Right cardiac atrium (tissue), 5 donors: ENCODE results near the gene STIM2. TPM values are rescaled to one million over a fixed set of nuclear protein-coding genes. Genes with fewer than 3 reads are reported as not detected.

Experiments used
- ATAC-seq, 2 donors: fragments of 200-7000 bp; cut with Tn5 transposase; one replicate each; pipeline versions ENCODE4 v1.8.0 to v1.9.1; 2020; ENCODE audit warnings: moderate library complexity in 2 of 2, mild to moderate bottlenecking in 1 of 2
- DNase-seq, 3 donors: peaks; one replicate each; pipeline ENCODE4 v3.0.0-alpha.2; 2020
- H3K27ac ChIP-seq: one replicate; pipeline ENCODE4 v1.5.1; 2013; ENCODE audit warnings: mild to moderate bottlenecking, low read length, control low read depth, moderate library complexity
- H3K27me3 ChIP-seq: one replicate; pipeline ENCODE4 v1.6.1; 2013; ENCODE audit not compliant: control insufficient read depth, insufficient read depth
- H3K4me1 ChIP-seq: one replicate; pipeline ENCODE4 v1.6.1; 2013; ENCODE audit warnings: low read length; ENCODE audit not compliant: control insufficient read depth, insufficient read depth
- H3K4me3 ChIP-seq: one replicate; pipeline ENCODE4 v1.5.1; 2013; ENCODE audit warnings: low read length, control low read depth
- H3K9me3 ChIP-seq: one replicate; pipeline ENCODE4 v1.6.1; 2013; ENCODE audit warnings: low read length; ENCODE audit not compliant: control insufficient read depth
- WGBS: extraction: QIAGEN DNeasy Blood & Tissue Kit; methylation state at CpG from one replicate; pipeline ENCODE4 v1.1.7; 2013; 5-methylcytosine and 5-hydroxymethylcytosine counted together
- intact Hi-C, 4 donors: fragments of 100-400 bp; cut with DNase I; formaldehyde crosslinking; loops; one replicate each; pipeline versions ENCODE4 v1.11.0 to v1.14.0; 2022 to 2023
- polyA plus RNA-seq: library from polyadenylated mRNA; stranded (reverse); fragments of 200-250 nt; gene quantifications from one replicate; pipeline ENCODE4 v1.2.3, GENCODE V29; 2013
- total RNA-seq, 4 donors: library from RNA; stranded (reverse); fragmentation: NEBNext Ultra II Directional; extraction: Animal tissue kit (Norgen Biotek cat#: 25700); gene quantifications; one replicate each; pipeline ENCODE4 v1.2.1, GENCODE V29; 2021
- donor health status: healthy with polysubstance abuse.
- donor health status: DM: no; HTN: yes; CAD: no.
- donor health status: DM: no; HTN: no; CAD: no.
- donor health status: DM: no; HTN: yes; CAD: no; lungs with severe emphysema.
- donor health status: DM: yes; HTN: yes; CAD: no.

Gene STIM2
- total and polyA plus RNA-seq, 5 donors, result 6.0 to 20.8 (median 15.6) TPM

GRCh38 chr4:27013012-27013411 is 152.4 kb downstream of the STIM2 start:
- H3K4me1 ChIP-seq, result no peaks in the 10 kb centered on the region
- no peaks in the 10 kb centered on the region for H3K9me3 ChIP-seq
- intact Hi-C loops, result loop anchor here in 2 of 4 donors (10.0 kb wide), 2 partner anchors 228 to 558 kb away; no protein-coding TSS in a partner anchor
- DNase-seq (no peak), ATAC-seq (no peak)
- no peak overlapping the region for H3K4me3 ChIP-seq
- no peaks in the 10 kb centered on the region for H3K27me3 ChIP-seq
- WGBS, result 97% methylated on average over 4 of the region's 4 CpGs
- no peak overlapping the region for H3K27ac ChIP-seq

DNA sequence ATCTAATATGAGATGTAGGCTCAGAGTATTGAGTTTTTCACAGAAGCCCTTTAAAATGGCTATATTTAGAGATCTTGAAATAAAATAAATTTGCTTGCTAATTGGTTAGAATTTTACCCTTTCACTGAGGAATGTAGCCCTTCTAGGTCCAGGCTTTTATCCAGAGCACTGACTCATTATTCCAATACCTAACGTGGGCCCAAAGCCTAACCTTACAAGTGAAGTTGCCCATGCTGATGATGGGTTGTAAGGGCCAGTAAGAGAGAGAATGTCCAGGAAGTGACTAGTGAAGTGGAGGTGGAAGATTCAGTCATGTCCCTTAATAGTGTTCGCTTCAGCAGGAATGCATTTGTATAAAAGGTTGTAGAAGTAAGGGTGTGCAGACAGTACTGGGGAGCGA is 155.9 kb downstream of the STIM2 start:
- Histone ChIP-seq H3K4me1 (no peaks in the 10 kb centered on the region), H3K27ac (no peak overlapping the region), H3K27me3 (no peaks in the 10 kb centered on the region), H3K4me3 (no peak overlapping the region), H3K9me3 (no peaks in the 10 kb centered on the region)
- intact Hi-C loops, result loop anchor here in 2 of 4 donors (10.0 kb wide), 2 partner anchors 232 to 562 kb away; no protein-coding TSS in a partner anchor
- DNase-seq (no peak), ATAC-seq (no peak)
- WGBS, result 99% methylated on average over 3 of the region's 3 CpGs

- no peak for ATAC-seq
- Histone ChIP-seq H3K4me1 (no peaks in the 10 kb centered on the region), H3K4me3 (no peak overlapping the region), H3K9me3 (no peaks in the 10 kb centered on the region), H3K27me3 (no peaks in the 10 kb centered on the region), H3K27ac (no peak overlapping the region)
- WGBS, result 96% methylated on average over 12 of the region's 12 CpGs
- DNase-seq, result no peak
- intact Hi-C loops, result loop anchor here in 2 of 4 donors (10.0 kb wide), 2 partner anchors 233 to 563 kb away; no protein-coding TSS in a partner anchor
These were observed 157.0 kb downstream of the STIM2 start for GRCh38 chr4:27017623-27018022.

DNA sequence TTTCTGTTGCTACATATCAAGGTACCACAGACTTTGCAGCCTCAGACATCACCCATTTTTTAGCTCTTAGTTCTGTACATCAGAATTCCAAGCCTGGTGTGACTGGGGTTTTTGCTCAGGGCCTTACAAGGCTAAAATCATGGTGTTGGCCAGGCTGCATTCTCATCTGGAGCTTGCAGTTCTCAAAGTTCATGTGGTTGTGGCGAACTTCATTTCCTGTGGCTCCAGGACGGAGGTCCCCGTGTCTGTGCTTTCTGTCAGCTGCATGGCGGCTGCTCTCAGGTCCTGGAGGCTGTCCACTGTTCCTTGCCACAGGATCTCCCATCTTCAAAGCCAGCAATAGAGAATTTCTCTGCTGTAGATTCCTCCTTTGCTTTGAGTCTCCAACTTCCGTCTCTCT is 157.4 kb downstream of the STIM2 start:
- no peak for ATAC-seq
- intact Hi-C loops, result loop anchor here in 2 of 4 donors (10.0 kb wide), 2 partner anchors 233 to 563 kb away; no protein-coding TSS in a partner anchor
- Histone ChIP-seq H3K27me3 (no peaks in the 10 kb centered on the region), H3K4me1 (no peaks in the 10 kb centered on the region), H3K4me3 (no peak overlapping the region), H3K9me3 (no peaks in the 10 kb centered on the region), H3K27ac (no peak overlapping the region)
- WGBS, result 88% methylated on average over 5 of the region's 5 CpGs
- DNase-seq, result no peak

DNA sequence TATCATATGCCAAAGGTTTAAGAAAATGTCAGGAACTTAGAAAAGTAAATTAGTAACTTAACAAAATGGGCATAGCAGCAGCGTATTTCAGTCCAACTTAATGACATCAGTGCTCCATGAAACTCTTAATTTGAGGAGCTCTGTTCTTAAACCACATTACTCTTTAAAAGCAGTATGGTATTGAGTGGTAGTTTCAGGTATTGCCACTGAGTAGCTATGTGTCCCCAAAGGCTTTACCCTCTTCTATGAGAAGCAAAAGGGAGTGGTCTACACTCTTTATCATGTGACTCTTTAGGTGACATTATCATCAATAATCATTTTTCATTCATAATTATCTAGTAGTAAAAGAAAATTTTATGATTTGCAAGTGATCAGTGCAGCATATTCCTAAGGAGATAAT is 158.3 kb downstream of the STIM2 start:
- H3K27me3 ChIP-seq, result no peaks in the 10 kb centered on the region
- no peaks in the 10 kb centered on the region for H3K9me3 ChIP-seq
- DNase-seq (no peak), ATAC-seq (no peak)
- H3K27ac ChIP-seq, result no peak overlapping the region
- no peak overlapping the region for H3K4me3 ChIP-seq
- WGBS, result 95% methylated on average over 1 of the region's 1 CpG
- H3K4me1 ChIP-seq, result no peaks in the 10 kb centered on the region
- intact Hi-C loops, result loop anchor here in 2 of 4 donors (10.0 kb wide), 2 partner anchors 234 to 564 kb away; no protein-coding TSS in a partner anchor

GRCh38 chr4:27019766-27020165 is 159.1 kb downstream of the STIM2 start:
- H3K4me1 ChIP-seq, result no peaks in the 10 kb centered on the region
- no peak for ATAC-seq
- intact Hi-C loops, result loop anchor here in 2 of 4 donors (10.0 kb wide), 2 partner anchors 235 to 565 kb away; no protein-coding TSS in a partner anchor
- no peak overlapping the region for H3K27ac ChIP-seq
- no peak for DNase-seq
- no peaks in the 10 kb centered on the region for H3K27me3 ChIP-seq
- H3K9me3 ChIP-seq, result no peaks in the 10 kb centered on the region
- H3K4me3 ChIP-seq, result no peak overlapping the region
- WGBS, result 99% methylated on average over 1 of the region's 1 CpG

GRCh38 chr4:27020203-27020602 is 159.6 kb downstream of the STIM2 start:
- 95% methylated on average over 4 of the region's 4 CpGs for WGBS
- no peak for ATAC-seq
- no peaks in the 10 kb centered on the region for H3K4me1 ChIP-seq
- no peak overlapping the region for H3K27ac ChIP-seq
- no peaks in the 10 kb centered on the region for H3K27me3 ChIP-seq
- H3K9me3 ChIP-seq, result no peaks in the 10 kb centered on the region
- intact Hi-C loops, result no loop called here
- no peak overlapping the region for H3K4me3 ChIP-seq
- no peak for DNase-seq

- H3K9me3 ChIP-seq, result no peaks in the 10 kb centered on the region
- intact Hi-C loops, result no loop called here
- ATAC-seq, result no peak
- H3K4me3 ChIP-seq, result no peak overlapping the region
- no peaks in the 10 kb centered on the region for H3K4me1 ChIP-seq
- no peak for DNase-seq
- H3K27me3 ChIP-seq, result no peaks in the 10 kb centered on the region
- no peak overlapping the region for H3K27ac ChIP-seq
These were observed 160.0 kb downstream of the STIM2 start for GRCh38 chr4:27020603-27021002.

GRCh38 chr4:27022963-27023362 is 162.3 kb downstream of the STIM2 start:
- WGBS, result 84% methylated on average over 3 of the region's 3 CpGs

DNA sequence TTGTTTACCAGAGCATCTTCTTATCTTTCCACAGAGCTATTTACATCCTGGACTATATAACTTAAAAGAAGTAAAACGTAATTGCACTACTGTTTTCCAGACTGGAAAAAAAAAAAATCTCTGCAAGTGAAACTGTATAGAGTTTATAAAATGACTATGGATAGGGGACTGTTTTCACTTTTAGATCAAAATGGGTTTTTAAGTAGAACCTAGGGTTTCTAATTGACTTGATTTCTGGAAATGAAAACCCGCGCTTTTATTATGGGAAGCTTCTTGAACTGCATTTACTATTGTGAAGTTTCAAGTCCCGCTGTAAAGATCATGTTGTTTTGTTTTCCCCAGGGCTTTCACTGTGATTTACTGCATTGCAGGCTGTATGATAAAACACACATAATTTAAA is 162.7 kb downstream of the STIM2 start:
- no peaks in the 10 kb centered on the region for H3K4me1 ChIP-seq
- H3K4me3 ChIP-seq, result no peak overlapping the region
- no peaks in the 10 kb centered on the region for H3K27me3 ChIP-seq
- DNase-seq, result no peak
- WGBS, result 77% methylated on average over 4 of the region's 4 CpGs
- intact Hi-C loops, result no loop called here
- H3K27ac ChIP-seq, result no peak overlapping the region
- no peak for ATAC-seq
- H3K9me3 ChIP-seq, result no peaks in the 10 kb centered on the region

More at GRCh38 chr4:27022963-27023362, 162.3 kb downstream of the STIM2 start:
- no peak overlapping the region for H3K4me3 ChIP-seq
- H3K4me1 ChIP-seq, result no peaks in the 10 kb centered on the region
- ATAC-seq (no peak), DNase-seq (no peak)
- no peaks in the 10 kb centered on the region for H3K9me3 ChIP-seq
- intact Hi-C loops, result no loop called here
- H3K27ac ChIP-seq, result no peak overlapping the region
- no peaks in the 10 kb centered on the region for H3K27me3 ChIP-seq

GRCh38 chr4:27024805-27025204 is 164.2 kb downstream of the STIM2 start:
- H3K9me3 ChIP-seq, result no peaks in the 10 kb centered on the region
- ATAC-seq (peak in 1 of 2 donors; percentile 64), DNase-seq (peak in 1 of 3 donors; percentile 56)
- intact Hi-C loops, result no loop called here
- 25% methylated on average over 2 of the region's 2 CpGs for WGBS
- no peak overlapping the region for H3K4me3 ChIP-seq
- H3K27me3 ChIP-seq, result no peaks in the 10 kb centered on the region
- no peak overlapping the region for H3K27ac ChIP-seq
- no peaks in the 10 kb centered on the region for H3K4me1 ChIP-seq

DNA sequence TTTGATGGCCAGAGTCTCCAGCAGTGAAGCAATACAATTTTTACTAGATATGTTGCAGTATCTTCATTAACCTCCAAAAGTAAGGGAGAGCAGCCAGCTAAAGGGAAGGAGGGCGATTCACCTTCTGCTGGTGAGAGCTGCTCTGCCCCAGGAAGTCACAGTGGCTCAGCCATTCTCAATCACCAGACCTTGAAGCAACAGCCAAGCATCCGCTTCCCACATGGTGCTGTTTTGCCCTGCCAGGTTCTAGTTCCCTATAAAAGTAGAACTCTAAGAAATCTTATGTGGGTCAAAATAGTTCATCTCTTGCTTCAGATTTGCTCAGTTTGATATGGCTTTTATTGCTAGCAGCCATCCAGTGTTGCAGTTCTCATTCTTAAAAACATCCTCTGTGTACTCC is 166.8 kb downstream of the STIM2 start:
- DNase-seq (no peak), ATAC-seq (no peak)
- intact Hi-C loops, result no loop called here
- no peak overlapping the region for H3K4me3 ChIP-seq
- WGBS, result 84% methylated on average over 2 of the region's 2 CpGs
- H3K9me3 ChIP-seq, result no peaks in the 10 kb centered on the region
- no peak overlapping the region for H3K27ac ChIP-seq
- no peaks in the 10 kb centered on the region for H3K4me1 ChIP-seq
- H3K27me3 ChIP-seq, result no peaks in the 10 kb centered on the region
